ENCODE data around the gene RGS3.
A peak's percentile ranks its signal among the peaks of the same experiment; 100 is the strongest.

The RGS3 gene

DNA sequence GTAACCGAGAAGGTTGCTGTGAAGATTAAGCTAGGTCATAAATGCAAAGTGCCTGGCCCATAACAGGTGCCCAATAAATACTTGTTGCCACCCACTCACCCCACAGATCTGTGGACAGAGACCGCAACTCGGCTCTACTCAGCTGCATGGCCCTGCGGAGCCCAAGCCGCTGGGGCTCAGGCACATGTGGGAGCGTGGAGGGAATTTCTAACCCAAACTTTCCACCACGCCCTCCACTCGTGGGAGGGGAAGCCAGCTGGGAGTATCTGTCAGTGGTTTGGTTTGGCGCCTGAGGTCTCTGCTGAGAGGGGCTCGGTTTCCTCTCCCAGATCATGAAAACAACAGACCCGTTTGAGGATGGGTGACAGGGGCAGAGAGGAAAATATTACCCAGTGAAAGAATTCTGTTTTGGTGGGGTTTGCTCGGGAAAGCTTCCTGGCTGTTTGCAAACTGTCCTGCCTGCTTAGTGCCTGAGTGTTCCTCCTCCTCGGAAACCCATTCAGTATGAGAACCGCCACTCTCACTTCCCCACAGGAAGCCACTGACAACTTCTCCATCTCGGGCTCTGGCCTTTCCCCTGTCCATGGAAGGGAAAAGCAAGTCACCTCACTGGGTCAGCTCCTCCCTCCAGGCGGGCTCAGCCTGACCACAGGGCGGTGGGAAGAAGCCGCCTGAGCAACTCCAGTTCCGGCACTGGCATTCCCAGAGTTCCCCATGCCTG lies 60.1 kb downstream of the RGS3 start:
- no peak overlapping the region for H3K4me3 ChIP-seq (ENCODE audit: control insufficient read depth, low read depth, low read length)
- DNase-seq (ENCODE audit: low read depth): peak; percentile 14
- TF ChIP-seq, protein P1, sequence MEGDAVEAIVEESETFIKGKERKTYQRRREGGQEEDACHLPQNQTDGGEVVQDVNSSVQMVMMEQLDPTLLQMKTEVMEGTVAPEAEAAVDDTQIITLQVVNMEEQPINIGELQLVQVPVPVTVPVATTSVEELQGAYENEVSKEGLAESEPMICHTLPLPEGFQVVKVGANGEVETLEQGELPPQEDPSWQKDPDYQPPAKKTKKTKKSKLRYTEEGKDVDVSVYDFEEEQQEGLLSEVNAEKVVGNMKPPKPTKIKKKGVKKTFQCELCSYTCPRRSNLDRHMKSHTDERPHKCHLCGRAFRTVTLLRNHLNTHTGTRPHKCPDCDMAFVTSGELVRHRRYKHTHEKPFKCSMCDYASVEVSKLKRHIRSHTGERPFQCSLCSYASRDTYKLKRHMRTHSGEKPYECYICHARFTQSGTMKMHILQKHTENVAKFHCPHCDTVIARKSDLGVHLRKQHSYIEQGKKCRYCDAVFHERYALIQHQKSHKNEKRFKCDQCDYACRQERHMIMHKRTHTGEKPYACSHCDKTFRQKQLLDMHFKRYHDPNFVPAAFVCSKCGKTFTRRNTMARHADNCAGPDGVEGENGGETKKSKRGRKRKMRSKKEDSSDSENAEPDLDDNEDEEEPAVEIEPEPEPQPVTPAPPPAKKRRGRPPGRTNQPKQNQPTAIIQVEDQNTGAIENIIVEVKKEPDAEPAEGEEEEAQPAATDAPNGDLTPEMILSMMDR (conservative IDR thresholded peaks at IDR 0.05; ENCODE audit: control insufficient read depth, insufficient read depth, low read depth, low read length): no peak

- H3K4me3 ChIP-seq (ENCODE audit: control insufficient read depth, low read depth, low read length): no peak overlapping the region
- no peak for DNase-seq (ENCODE audit: low read depth)
- TF ChIP-seq, protein P1 (conservative IDR thresholded peaks at IDR 0.05; ENCODE audit: control insufficient read depth, insufficient read depth, low read depth, low read length): no peak
These were observed 60.9 kb downstream of the RGS3 start for GRCh38 chr9:113524468-113524867.

DNA sequence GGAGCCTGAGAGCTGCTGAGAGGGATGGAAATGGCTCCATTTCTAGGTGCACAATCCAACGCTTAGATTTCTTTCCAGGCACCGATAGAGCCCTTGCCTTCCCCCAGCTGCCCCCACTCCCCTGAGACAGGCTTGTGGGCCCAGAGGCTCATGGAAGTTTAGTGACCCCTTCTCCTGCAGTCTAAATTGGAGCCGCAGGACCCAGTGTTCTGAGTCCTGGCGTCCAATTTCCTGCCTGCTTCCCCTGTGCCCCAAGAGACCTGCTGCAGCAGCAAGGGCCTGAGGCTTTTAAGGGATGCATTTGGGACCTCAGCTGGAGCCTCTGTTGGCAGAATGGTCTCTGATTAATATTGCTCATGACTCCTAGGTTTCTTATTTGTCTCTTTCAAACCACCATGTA lies 61.7 kb downstream of the RGS3 start:
- no peak for DNase-seq (ENCODE audit: low read depth)
- H3K4me3 ChIP-seq (ENCODE audit: control insufficient read depth, low read depth, low read length): no peak overlapping the region
- TF ChIP-seq, protein P1 (conservative IDR thresholded peaks at IDR 0.05; ENCODE audit: control insufficient read depth, insufficient read depth, low read depth, low read length): no peak

DNA sequence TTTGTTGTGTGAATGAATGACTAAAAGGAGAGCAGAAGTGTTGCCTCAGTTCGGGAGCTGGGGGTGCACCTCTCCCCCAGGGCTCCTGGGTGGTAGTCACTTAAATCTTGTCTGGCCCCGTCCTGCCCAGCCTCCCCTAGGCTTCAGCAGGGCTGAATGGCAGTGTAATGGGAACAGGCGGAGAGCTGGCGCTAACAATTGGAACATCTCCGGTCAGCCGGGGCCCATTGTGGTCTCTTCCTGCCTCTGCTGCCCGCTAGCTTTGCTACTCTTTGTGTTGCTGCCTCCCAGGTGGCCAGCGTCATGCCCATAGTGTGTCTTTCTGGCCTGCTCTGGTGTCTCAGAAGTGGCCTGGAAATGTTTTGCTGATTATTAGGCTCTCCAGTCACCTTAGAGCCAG lies 62.3 kb downstream of the RGS3 start:
- DNase-seq (ENCODE audit: low read depth): no peak
- TF ChIP-seq, protein P1 (conservative IDR thresholded peaks at IDR 0.05; ENCODE audit: control insufficient read depth, insufficient read depth, low read depth, low read length): no peak
- H3K4me3 ChIP-seq (ENCODE audit: control insufficient read depth, low read depth, low read length): no peak overlapping the region

GRCh38 chr9:113526231-113526746 lies 62.8 kb downstream of the RGS3 start:
- TF ChIP-seq, protein P1 (conservative IDR thresholded peaks at IDR 0.05; ENCODE audit: control insufficient read depth, insufficient read depth, low read depth, low read length): no peak
- no peak overlapping the region for H3K4me3 ChIP-seq (ENCODE audit: control insufficient read depth, low read depth, low read length)
- DNase-seq (ENCODE audit: low read depth): no peak

DNA sequence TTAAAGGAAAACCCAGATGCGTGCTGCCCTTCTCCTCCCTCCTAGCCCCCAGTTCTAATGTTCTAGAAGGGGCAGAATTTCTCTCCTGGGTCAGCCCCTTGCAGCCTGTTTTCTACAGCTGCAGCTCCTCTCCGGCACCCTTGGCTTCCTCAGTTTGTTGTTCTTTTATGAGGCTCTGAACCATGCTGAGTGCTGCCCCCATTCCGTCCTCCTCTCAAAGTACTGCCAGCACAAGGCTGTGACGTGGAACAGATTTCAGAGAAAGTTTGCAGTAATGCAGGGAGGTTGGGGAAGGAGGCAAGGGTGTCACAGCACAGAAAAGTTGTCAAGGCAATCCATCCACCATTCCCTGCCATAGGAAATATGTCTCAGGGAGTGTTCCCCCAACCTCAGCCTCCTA lies 63.3 kb downstream of the RGS3 start:
- no peak overlapping the region for H3K4me3 ChIP-seq (ENCODE audit: control insufficient read depth, low read depth, low read length)
- TF ChIP-seq, protein P1 (conservative IDR thresholded peaks at IDR 0.05; ENCODE audit: control insufficient read depth, insufficient read depth, low read depth, low read length): no peak
- DNase-seq (ENCODE audit: low read depth): no peak
